Measurements from ENCODE around the gene C4A.

C4A gene

GRCh38 chr6:31945154-31945506, 36.7 kb upstream of the C4A start:
- TF ChIP-seq CTCF (IDR thresholded peaks at IDR 0.05; ENCODE audit: low read depth, low read length) (no peak), POLR2A (IDR thresholded peaks at IDR 0.05; ENCODE audit: extremely low read depth, insufficient read length) (no peak), MAX (IDR thresholded peaks at IDR 0.05; ENCODE audit: low read depth, low read length) (no peak), MYC (IDR thresholded peaks at IDR 0.05; ENCODE audit: low read depth, low read length) (no peak)
- no peak for DNase-seq (ENCODE audit: low read depth)
- no peak overlapping the region for H3K4me3 ChIP-seq (ENCODE audit: low read depth, low read length)

- no peak for DNase-seq (ENCODE audit: low read depth)
- no peak within 1 kb of the TSS for H3K4me3 ChIP-seq (ENCODE audit: low read depth, low read length)
- no peak for TF ChIP-seq MYC (IDR thresholded peaks at IDR 0.05; ENCODE audit: low read depth, low read length)
These were observed 36.1 kb upstream of the C4A start, which contains the start of gene CFB for GRCh38 chr6:31945507-31946369. CFB (plus strand) TSS chr6:31946095; CDS start chr6:31946222, 127 bp downstream.

GRCh38 chr6:31946370-31946885, 35.4 kb upstream of the C4A start:
- no peak overlapping the region for H3K4me3 ChIP-seq (ENCODE audit: low read depth, low read length)
- no peak for DNase-seq (ENCODE audit: low read depth)
- no peak for TF ChIP-seq MYC (IDR thresholded peaks at IDR 0.05; ENCODE audit: low read depth, low read length)
- no peak for TF ChIP-seq MAX (IDR thresholded peaks at IDR 0.05; ENCODE audit: low read depth, low read length)
- no peak for TF ChIP-seq POLR2A (IDR thresholded peaks at IDR 0.05; ENCODE audit: extremely low read depth, insufficient read length)
- TF ChIP-seq CTCF (IDR thresholded peaks at IDR 0.05; ENCODE audit: low read depth, low read length), result no peak

- H3K4me3 ChIP-seq (ENCODE audit: low read depth, low read length), result no peak overlapping the region
- no peak for DNase-seq (ENCODE audit: low read depth)
- no peak for TF ChIP-seq MAX (IDR thresholded peaks at IDR 0.05; ENCODE audit: low read depth, low read length)
- no peak for TF ChIP-seq MYC (IDR thresholded peaks at IDR 0.05; ENCODE audit: low read depth, low read length)
- no peak for TF ChIP-seq CTCF (IDR thresholded peaks at IDR 0.05; ENCODE audit: low read depth, low read length)
- no peak for TF ChIP-seq POLR2A (IDR thresholded peaks at IDR 0.05; ENCODE audit: extremely low read depth, insufficient read length)
These were observed 34.7 kb upstream of the C4A start for GRCh38 chr6:31947070-31947675.

GRCh38 chr6:31947864-31948263, 34.0 kb upstream of the C4A start:
- H3K4me3 ChIP-seq (ENCODE audit: low read depth, low read length), result no peak overlapping the region
- no peak for DNase-seq (ENCODE audit: low read depth)
- TF ChIP-seq POLR2A (IDR thresholded peaks at IDR 0.05; ENCODE audit: extremely low read depth, insufficient read length) (no peak), MYC (IDR thresholded peaks at IDR 0.05; ENCODE audit: low read depth, low read length) (no peak), CTCF (IDR thresholded peaks at IDR 0.05; ENCODE audit: low read depth, low read length) (no peak), MAX (IDR thresholded peaks at IDR 0.05; ENCODE audit: low read depth, low read length) (no peak)

- TF ChIP-seq MYC (IDR thresholded peaks at IDR 0.05; ENCODE audit: low read depth, low read length), result no peak
- no peak for TF ChIP-seq POLR2A (IDR thresholded peaks at IDR 0.05; ENCODE audit: extremely low read depth, insufficient read length)
- TF ChIP-seq CTCF (IDR thresholded peaks at IDR 0.05; ENCODE audit: low read depth, low read length), result no peak
- no peak for TF ChIP-seq MAX (IDR thresholded peaks at IDR 0.05; ENCODE audit: low read depth, low read length)
- DNase-seq (ENCODE audit: low read depth), result no peak
- H3K4me3 ChIP-seq (ENCODE audit: low read depth, low read length), result no peak overlapping the region
These were observed 33.6 kb upstream of the C4A start for GRCh38 chr6:31948306-31948705.
